ENCODE data around the gene TRIM7.
"Not testable (repeated sequence)": the region's sequence is repeated elsewhere in the genome, so short reads cannot be mapped to it uniquely, and the experiment has no call there.

Gene TRIM7

GRCh38 chr5:181151146-181151545 lies 53.9 kb downstream of the TRIM7 start:
- no peaks in the 10 kb centered on the region for H4K20me1 ChIP-seq (ENCODE audit: control insufficient read depth, insufficient read depth, low read depth, low read length)
- no peaks in the 10 kb centered on the region; the same call in 1 of the 2 replicates for H3K9me3 ChIP-seq (ENCODE audit: control insufficient read depth, insufficient read depth, low read length)
- no peaks in the 10 kb centered on the region for H3K27me3 ChIP-seq (ENCODE audit: control insufficient read depth, low read length)
- H3K36me3 ChIP-seq (ENCODE audit: control insufficient read depth, low read length) = no peaks in the 10 kb centered on the region
- no peak overlapping the region for H3K4me2 ChIP-seq (ENCODE audit: low read length)
- no peaks in the 10 kb centered on the region for H3K9me2 ChIP-seq (replicated peaks; ENCODE audit: control insufficient read depth, low read length)
- H3K4me3 ChIP-seq (ENCODE audit: low read length) = no peak overlapping the region
- H3K79me2 ChIP-seq (ENCODE audit: control insufficient read depth, low read length) = no peaks in the 10 kb centered on the region
- H3K27ac ChIP-seq (ENCODE audit: low read depth, low read length) = no peak overlapping the region
- peaks cover 3% of the 10 kb centered on the region; the same call in 1 of the 2 replicates for H3K4me1 ChIP-seq (ENCODE audit: control insufficient read depth, low read length)
- H3F3A ChIP-seq (ENCODE audit: control insufficient read depth, insufficient read depth) = no peaks in the 10 kb centered on the region
- TF ChIP-seq EZH2phosphoT487 (IDR thresholded peaks at IDR 0.05; ENCODE audit: borderline replicate concordance, low read length) (no peak), CTCF (IDR thresholded peaks at IDR 0.05; ENCODE audit: low read depth, low read length, poor library complexity, severe bottlenecking) (no peak)

- Histone ChIP-seq H3K9me3 (ENCODE audit: control insufficient read depth, insufficient read depth, low read length) (peaks cover 6% of the 10 kb centered on the region), H3K9me2 (replicated peaks; ENCODE audit: control insufficient read depth, low read length) (no peaks in the 10 kb centered on the region), H3K27ac (ENCODE audit: low read depth, low read length) (no peak overlapping the region), H3K27me3 (ENCODE audit: control insufficient read depth, low read length) (no peaks in the 10 kb centered on the region), H3K36me3 (ENCODE audit: control insufficient read depth, low read length) (no peaks in the 10 kb centered on the region), H3F3A (ENCODE audit: control insufficient read depth, insufficient read depth) (no peaks in the 10 kb centered on the region), H3K4me2 (ENCODE audit: low read length) (no peak overlapping the region), H3K79me2 (ENCODE audit: control insufficient read depth, low read length) (no peaks in the 10 kb centered on the region), H3K4me3 (ENCODE audit: low read length) (no peak overlapping the region), H4K20me1 (ENCODE audit: control insufficient read depth, insufficient read depth, low read depth, low read length) (no peaks in the 10 kb centered on the region), H3K4me1 (ENCODE audit: control insufficient read depth, low read length) (peaks cover 3% of the 10 kb centered on the region; the same call in 1 of the 2 replicates)
- TF ChIP-seq CTCF (IDR thresholded peaks at IDR 0.05; ENCODE audit: low read depth, low read length, poor library complexity, severe bottlenecking) (no peak), EZH2phosphoT487 (IDR thresholded peaks at IDR 0.05; ENCODE audit: borderline replicate concordance, low read length) (no peak)
Observed at GRCh38 chr5:181149806-181150733, 54.9 kb downstream of the TRIM7 start.

- TF ChIP-seq CTCF (IDR thresholded peaks at IDR 0.05; ENCODE audit: low read depth, low read length, poor library complexity, severe bottlenecking) = no peak
- TF ChIP-seq EZH2phosphoT487 (IDR thresholded peaks at IDR 0.05; ENCODE audit: borderline replicate concordance, low read length) = no peak
- Histone ChIP-seq H3K27ac (ENCODE audit: low read depth, low read length) (no peak overlapping the region), H3K4me1 (ENCODE audit: control insufficient read depth, low read length) (peaks cover 3% of the 10 kb centered on the region; the same call in 1 of the 2 replicates), H3K4me3 (ENCODE audit: low read length) (no peak overlapping the region), H3F3A (ENCODE audit: control insufficient read depth, insufficient read depth) (no peaks in the 10 kb centered on the region), H3K79me2 (ENCODE audit: control insufficient read depth, low read length) (no peaks in the 10 kb centered on the region), H3K9me2 (replicated peaks; ENCODE audit: control insufficient read depth, low read length) (no peaks in the 10 kb centered on the region), H3K36me3 (ENCODE audit: control insufficient read depth, low read length) (no peaks in the 10 kb centered on the region), H3K4me2 (ENCODE audit: low read length) (no peak overlapping the region), H4K20me1 (ENCODE audit: control insufficient read depth, insufficient read depth, low read depth, low read length) (no peaks in the 10 kb centered on the region), H3K27me3 (ENCODE audit: control insufficient read depth, low read length) (no peaks in the 10 kb centered on the region), H3K9me3 (ENCODE audit: control insufficient read depth, insufficient read depth, low read length) (peaks cover 9% of the 10 kb centered on the region)
Observed at GRCh38 chr5:181149355-181149754, 55.6 kb downstream of the TRIM7 start.

GRCh38 chr5:181146927-181147636 lies 57.9 kb downstream of the TRIM7 start, which contains the start of gene OR2V2:
Gene OR2V2 (plus strand): TSS chr5:181147586. CDS start chr5:181154943, 7,357 bp downstream.
- not testable (repeated sequence) for H3K36me3 ChIP-seq (ENCODE audit: control insufficient read depth, low read length); H3F3A ChIP-seq (ENCODE audit: control insufficient read depth, insufficient read depth); H3K79me2 ChIP-seq (ENCODE audit: control insufficient read depth, low read length); H3K4me3 ChIP-seq (ENCODE audit: low read length); H3K27ac ChIP-seq (ENCODE audit: low read depth, low read length); H4K20me1 ChIP-seq (ENCODE audit: control insufficient read depth, insufficient read depth, low read depth, low read length); H3K27me3 ChIP-seq (ENCODE audit: control insufficient read depth, low read length); H3K9me2 ChIP-seq (replicated peaks; ENCODE audit: control insufficient read depth, low read length); H3K4me1 ChIP-seq (ENCODE audit: control insufficient read depth, low read length); H3K9me3 ChIP-seq (ENCODE audit: control insufficient read depth, insufficient read depth, low read length); H3K4me2 ChIP-seq (ENCODE audit: low read length)
